IMR-90 (cell line): ENCODE measurements around the gene SLC26A4. TPM values are rescaled to one million over a fixed set of nuclear protein-coding genes. Genes with fewer than 3 reads are reported as not detected.

Source experiments
- ATAC-seq: fragments of 200-7000 bp; cut with Tn5 transposase; 2 replicates; pipeline ENCODE4 v1.9.1; 2020; ENCODE audit warnings: low read depth, mild to moderate bottlenecking, moderate library complexity
- BruUV-seq: library from RNA; stranded (reverse); fragments of 400-500 nt; replicated peaks from 2 replicates; lab custom pipeline; 2021; lab: Mats Ljungman, UMichigan
- CTCF ChIA-PET: fragments of 300-600 bp; formaldehyde crosslinking; extraction: SDS; loops from one replicate; lab custom pipeline; 2021; ENCODE audit warnings: antibody characterized with exemption; lab: Yijun Ruan, JAX
- POLR2A ChIA-PET: fragments of 300-600 bp; sonication (Branson Sonifier 250); formaldehyde crosslinking; loops from one replicate; lab custom pipeline; 2022; ENCODE audit warnings: antibody characterized with exemption; ENCODE audit not compliant: unreplicated experiment; lab: Charles Lee
- DNase-seq: peaks from one replicate; pipeline ENCODE4 v3.0.0; 2013
- H2AFZ ChIP-seq: replicated peaks from 2 replicates; pipeline ENCODE3; 2013; ENCODE audit warnings: low read length, mild to moderate bottlenecking; ENCODE audit not compliant: poor library complexity
- H2AK5ac ChIP-seq: 2 replicates; pipeline ENCODE4 v1.6.1; 2013; ENCODE audit warnings: low read depth, low read length, inconsistent platforms
- H2AK9ac ChIP-seq: replicated peaks from 2 replicates; pipeline ENCODE3; 2013; ENCODE audit warnings: mild to moderate bottlenecking, low read depth, low read length, moderate library complexity; ENCODE audit not compliant: poor library complexity
- H2BK120ac ChIP-seq: 2 replicates; pipeline ENCODE4 v1.6.1; 2013; ENCODE audit warnings: low read depth, low read length, inconsistent platforms
- H2BK15ac ChIP-seq: 3 replicates; pipeline ENCODE4 v1.6.1; 2013; ENCODE audit warnings: low read depth, low read length, inconsistent platforms
- H2BK20ac ChIP-seq: 2 replicates; pipeline ENCODE4 v1.6.1; 2013; ENCODE audit warnings: low read depth, mild to moderate bottlenecking, inconsistent platforms, low read length, moderate library complexity
- H2BK5ac ChIP-seq: 2 replicates; pipeline ENCODE4 v1.6.1; 2013; ENCODE audit warnings: mild to moderate bottlenecking, low read depth, low read length, inconsistent platforms; ENCODE audit not compliant: poor library complexity, severe bottlenecking
- H3K14ac ChIP-seq: replicated peaks from 2 replicates; pipeline ENCODE4 v1.6.1; 2013; ENCODE audit warnings: low read depth, low read length, inconsistent platforms
- H3K18ac ChIP-seq: 2 replicates; pipeline ENCODE4 v1.6.1; 2013; ENCODE audit warnings: low read depth, low read length, control low read depth
- H3K23ac ChIP-seq: 2 replicates; pipeline ENCODE4 v1.6.1; 2013; ENCODE audit warnings: low read depth, low read length, inconsistent platforms
- H3K27ac ChIP-seq: 2 replicates; pipeline ENCODE4 v1.5.1; 2013; ENCODE audit warnings: mild to moderate bottlenecking, control low read depth, low read length; ENCODE audit not compliant: insufficient read depth
- H3K27me3 ChIP-seq: 2 replicates; pipeline ENCODE4 v1.6.1; 2013; ENCODE audit warnings: low read length; ENCODE audit not compliant: control insufficient read depth, insufficient read depth
- H3K36me3 ChIP-seq: 2 replicates; pipeline ENCODE4 v1.6.1; 2013; ENCODE audit warnings: low read length, mixed read lengths; ENCODE audit not compliant: control insufficient read depth, insufficient read depth
- H3K4ac ChIP-seq: 2 replicates; pipeline ENCODE4 v1.6.1; 2013; ENCODE audit warnings: low read depth, low read length, inconsistent platforms
- H3K4me1 ChIP-seq: 2 replicates; pipeline ENCODE4 v1.6.1; 2013; ENCODE audit warnings: low read length, mixed read lengths; ENCODE audit not compliant: control insufficient read depth, insufficient read depth
- H3K4me2 ChIP-seq: 2 replicates; pipeline ENCODE4 v1.6.1; 2013; ENCODE audit warnings: low read depth, mild to moderate bottlenecking, control low read depth, low read length, moderate library complexity
- H3K4me3 ChIP-seq: 2 replicates; pipeline ENCODE4 v1.5.1; 2013; ENCODE audit warnings: low read depth, mild to moderate bottlenecking, control low read depth, low read length, moderate library complexity; ENCODE audit not compliant: insufficient read depth
- H3K56ac ChIP-seq: 2 replicates; pipeline ENCODE4 v1.6.1; 2013; ENCODE audit warnings: low read length, inconsistent platforms; ENCODE audit not compliant: insufficient read depth; ENCODE audit errors: extremely low read depth
- H3K79me1 ChIP-seq, 2 experiments: 2 replicates each; pipeline ENCODE4 v1.6.1; 2013; ENCODE audit warnings: low read length in 2 of 2, inconsistent platforms in 1 of 2, low read depth in 1 of 2
- H3K9ac ChIP-seq: 2 replicates; pipeline ENCODE4 v1.6.1; 2013; ENCODE audit warnings: low read depth, low read length, control low read depth
- H3K9me1 ChIP-seq: 2 replicates; pipeline ENCODE4 v1.6.1; 2013; ENCODE audit warnings: low read length, inconsistent platforms; ENCODE audit not compliant: insufficient read depth
- H3K9me3 ChIP-seq: 2 replicates; pipeline ENCODE4 v1.6.1; 2013; ENCODE audit warnings: low read length; ENCODE audit not compliant: control insufficient read depth, insufficient read depth
- H4K20me1 ChIP-seq: 2 replicates; pipeline ENCODE4 v1.6.1; 2013; ENCODE audit warnings: low read length, inconsistent platforms; ENCODE audit not compliant: insufficient read depth
- H4K5ac ChIP-seq: 2 replicates; pipeline ENCODE4 v1.6.1; 2013; ENCODE audit warnings: mild to moderate bottlenecking, low read depth, low read length, control low read depth
- H4K8ac ChIP-seq, 2 experiments: 2 replicates each; pipeline ENCODE4 v1.6.1; 2013; ENCODE audit warnings: low read depth in 2 of 2, low read length in 2 of 2, control low read depth in 1 of 2, inconsistent platforms in 1 of 2
- H4K91ac ChIP-seq: 2 replicates; pipeline ENCODE4 v1.6.1; 2013; ENCODE audit warnings: low read depth, low read length, inconsistent platforms; ENCODE audit not compliant: insufficient read depth
- BHLHE40 ChIP-seq: fragments of 150-350 bp; IDR thresholded peaks from 2 replicates; pipeline ENCODE4 v1.6.1; 2016; ENCODE audit warnings: mild to moderate bottlenecking, low read depth, low read length
- CEBPB ChIP-seq: IDR thresholded peaks from 2 replicates; pipeline ENCODE4 v1.6.1; 2012; ENCODE audit warnings: low read depth, low read length, improper control_type of control experiment
- CHD1 ChIP-seq: IDR thresholded peaks from 2 replicates; pipeline ENCODE4 v1.6.1; 2012; ENCODE audit warnings: low read depth, low read length, improper control_type of control experiment
- CTCF ChIP-seq: conservative IDR thresholded peaks from 2 replicates; pipeline ENCODE4 v1.5.1; 2012; ENCODE audit warnings: mild to moderate bottlenecking, low read depth, low read length, improper control_type of control experiment
- FOS ChIP-seq: fragments of 150-350 bp; IDR thresholded peaks from 2 replicates; pipeline ENCODE4 v1.6.1; 2016; ENCODE audit warnings: low read depth, low read length
- MAFK ChIP-seq: IDR thresholded peaks from 2 replicates; pipeline ENCODE4 v1.6.1; 2012; ENCODE audit warnings: low read depth, low read length, improper control_type of control experiment
- MAZ ChIP-seq: IDR thresholded peaks from 2 replicates; pipeline ENCODE4 v1.6.1; 2012; ENCODE audit warnings: low read depth, mild to moderate bottlenecking, low read length, improper control_type of control experiment, moderate library complexity, borderline replicate concordance
- MXI1 ChIP-seq: IDR thresholded peaks from 2 replicates; pipeline ENCODE4 v1.6.1; 2012; ENCODE audit warnings: low read depth, mild to moderate bottlenecking, low read length, moderate library complexity, borderline replicate concordance
- NFE2L2 ChIP-seq: fragments of 150-350 bp; IDR thresholded peaks from 2 replicates; pipeline ENCODE4 v1.6.1; 2016; ENCODE audit warnings: low read depth, mild to moderate bottlenecking, low read length
- POLR2A ChIP-seq: IDR thresholded peaks from 2 replicates; pipeline ENCODE4 v1.6.1; 2012; ENCODE audit warnings: mild to moderate bottlenecking, low read depth, low read length
- RAD21 ChIP-seq: IDR thresholded peaks from 2 replicates; pipeline ENCODE4 v1.6.1; 2012; ENCODE audit warnings: low read length, improper control_type of control experiment
- RCOR1 ChIP-seq: IDR thresholded peaks from 2 replicates; pipeline ENCODE4 v1.6.1; 2012; ENCODE audit warnings: mild to moderate bottlenecking, low read length, improper control_type of control experiment; ENCODE audit not compliant: insufficient replicate concordance
- RFX5 ChIP-seq: IDR thresholded peaks from 2 replicates; pipeline ENCODE4 v1.8.0; 2012; ENCODE audit warnings: low read depth, mild to moderate bottlenecking, low read length, moderate library complexity
- SMC3 ChIP-seq: fragments of 150-350 bp; IDR thresholded peaks from 2 replicates; pipeline ENCODE4 v1.6.1; 2016; ENCODE audit warnings: low read depth, mild to moderate bottlenecking, antibody characterized with exemption, low read length, moderate library complexity
- USF2 ChIP-seq: fragments of 150-350 bp; IDR thresholded peaks from 2 replicates; pipeline ENCODE4 v1.6.1; 2017; ENCODE audit warnings: mild to moderate bottlenecking, antibody characterized with exemption, low read length, low read depth
- WGBS, 2 experiments: methylation state at CpG; one replicate each; pipeline versions ENCODE4 v1.1.5 to v1.1.7; 2013; ENCODE audit warnings: missing lambda C conversion rate in 2 of 2; ENCODE audit not compliant: insufficient read length in 1 of 2; ENCODE audit errors: extremely low coverage in 2 of 2; 5-methylcytosine and 5-hydroxymethylcytosine counted together
- dilution Hi-C: fragments of 300-500 bp; cut with HindIII; formaldehyde crosslinking; loops from one replicate; pipeline ENCODE4 v1.14.3; 2018; ENCODE audit warnings: low sequenced_read_pairs; ENCODE audit not compliant: unreplicated experiment
- in situ Hi-C: fragments of 300-500 bp; cut with MboI; formaldehyde crosslinking; loops from 3 replicates; pipeline ENCODE4 v1.14.3; 2019; ENCODE audit warnings: low sequenced_read_pairs, inconsistent platforms, mixed read lengths
- intact Hi-C: fragments of 100-400 bp; cut with micrococcal nuclease; formaldehyde crosslinking; loops from 2 replicates; pipeline ENCODE4 v1.10.0; 2022
- polyA plus RNA-seq, 3 experiments: library from polyadenylated mRNA; depleted of rRNA; stranded (reverse); fragments of >200 nt; gene quantifications; 2 replicates each; pipeline ENCODE4 v1.2.3, GENCODE V29; 2012; ENCODE audit warnings: low replicate concordance in 1 of 3
- total RNA-seq: library from RNA; depleted of rRNA; stranded (reverse); fragments of >200 nt; gene quantifications from 2 replicates; pipeline ENCODE4 v1.2.3, GENCODE V29; 2012
- TF ChIP-seq, protein P1 (sequence below): fragments of 150-350 bp; IDR thresholded peaks from 2 replicates; pipeline ENCODE4 v1.6.1; 2016; ENCODE audit warnings: low read depth, mild to moderate bottlenecking, low read length, moderate library complexity, borderline replicate concordance

Gene SLC26A4
- total and polyA plus RNA-seq, 2 of the 4 experiments (the other 2 are of a cell fraction), result 0.09 to 1.1 TPM

DNA sequence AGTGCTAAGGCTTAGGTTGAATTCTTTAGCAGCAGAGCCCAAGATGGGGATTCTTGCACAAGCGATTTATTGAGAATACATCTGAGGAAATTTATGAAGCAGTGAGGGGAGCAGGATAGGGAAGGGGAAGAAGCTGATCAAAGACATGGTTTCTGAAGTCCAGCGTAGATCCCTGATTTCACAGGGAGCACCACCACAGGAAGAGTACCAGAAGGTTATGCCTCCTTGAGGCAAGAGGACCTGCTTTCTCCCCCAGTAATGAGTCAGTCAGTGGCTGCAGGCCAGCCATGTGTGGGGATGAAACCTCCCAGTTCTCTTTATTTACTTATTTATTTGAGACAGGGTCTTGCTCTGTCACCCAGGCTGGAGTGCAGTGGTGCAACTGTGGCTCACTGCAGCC lies 48.3 kb downstream of the SLC26A4 start:
- Histone ChIP-seq H2AFZ (peak overlapping the region; percentile 46), H3K4me2 (no peak overlapping the region), H3K23ac (no peak overlapping the region), H2BK15ac (no peak overlapping the region), H3K9ac (no peak overlapping the region), H3K4me3 (no peak overlapping the region), H2BK120ac (peak overlapping the region; percentile 19; the same call in 1 of the 2 replicates), H4K8ac (no peak overlapping the region), H4K91ac (no peak overlapping the region), H3K56ac (no peak overlapping the region), H2BK20ac (no peak overlapping the region; the same call in none of the 2 replicates), H2BK5ac (no peak overlapping the region), H3K14ac (no peak overlapping the region), H3K9me3 (no peaks in the 10 kb centered on the region), H4K20me1 (no peaks in the 10 kb centered on the region), H3K79me1 (no peaks in the 10 kb centered on the region), H3K36me3 (no peaks in the 10 kb centered on the region), H4K5ac (no peak overlapping the region), H3K9me1 (peaks cover 3% of the 10 kb centered on the region), H3K4ac (no peak overlapping the region; the same call in 1 of the 2 replicates), H3K4me1 (peaks cover 2% of the 10 kb centered on the region; the same call in 1 of the 2 replicates), H2AK5ac (no peak overlapping the region), H2AK9ac (peak overlapping the region; percentile 37), H3K27ac (no peak overlapping the region), H3K18ac (no peak overlapping the region), H3K27me3 (no peaks in the 10 kb centered on the region)
- dilution Hi-C loops, result loop anchor here (25.0 kb wide), 1 partner anchor 247 kb away; the partner anchor contains the start of gene GPR22
- CTCF ChIA-PET, result interaction anchor here (0.8 kb wide), 1 partner anchor 14 kb away, joined by 3 read pairs; no protein-coding TSS in a partner anchor
- POLR2A ChIA-PET, result interaction anchor here (0.6 kb wide), 1 partner anchor 20 kb away, joined by 3 read pairs; no protein-coding TSS in a partner anchor
- DNase-seq (peak; percentile 23), ATAC-seq (no peak)
- BruUV-seq, result no TSS peak
- in situ Hi-C loops, result no loop called here
- intact Hi-C loops, result no loop called here
- WGBS, 2 experiments, result 83% methylated on average over 1 of the region's 2 CpGs; no CpG with 5 or more reads in 1 of the 2 experiments
- no peak for TF ChIP-seq CHD1
- no peak for TF ChIP-seq CEBPB
- no peak for TF ChIP-seq FOS
- TF ChIP-seq MAFK, result no peak
- TF ChIP-seq, protein P1, sequence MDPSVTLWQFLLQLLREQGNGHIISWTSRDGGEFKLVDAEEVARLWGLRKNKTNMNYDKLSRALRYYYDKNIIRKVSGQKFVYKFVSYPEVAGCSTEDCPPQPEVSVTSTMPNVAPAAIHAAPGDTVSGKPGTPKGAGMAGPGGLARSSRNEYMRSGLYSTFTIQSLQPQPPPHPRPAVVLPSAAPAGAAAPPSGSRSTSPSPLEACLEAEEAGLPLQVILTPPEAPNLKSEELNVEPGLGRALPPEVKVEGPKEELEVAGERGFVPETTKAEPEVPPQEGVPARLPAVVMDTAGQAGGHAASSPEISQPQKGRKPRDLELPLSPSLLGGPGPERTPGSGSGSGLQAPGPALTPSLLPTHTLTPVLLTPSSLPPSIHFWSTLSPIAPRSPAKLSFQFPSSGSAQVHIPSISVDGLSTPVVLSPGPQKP, result no peak
- TF ChIP-seq POLR2A, result no peak
- no peak for TF ChIP-seq RCOR1
- no peak for TF ChIP-seq NFE2L2
- TF ChIP-seq CTCF, result no peak
- no peak for TF ChIP-seq SMC3
- TF ChIP-seq RFX5, result no peak
- no peak for TF ChIP-seq BHLHE40
- no peak for TF ChIP-seq MXI1
- TF ChIP-seq USF2, result no peak
- TF ChIP-seq MAZ, result no peak
- TF ChIP-seq RAD21, result no peak
